ENCODE results near the gene CARD11.

Gene CARD11

DNA sequence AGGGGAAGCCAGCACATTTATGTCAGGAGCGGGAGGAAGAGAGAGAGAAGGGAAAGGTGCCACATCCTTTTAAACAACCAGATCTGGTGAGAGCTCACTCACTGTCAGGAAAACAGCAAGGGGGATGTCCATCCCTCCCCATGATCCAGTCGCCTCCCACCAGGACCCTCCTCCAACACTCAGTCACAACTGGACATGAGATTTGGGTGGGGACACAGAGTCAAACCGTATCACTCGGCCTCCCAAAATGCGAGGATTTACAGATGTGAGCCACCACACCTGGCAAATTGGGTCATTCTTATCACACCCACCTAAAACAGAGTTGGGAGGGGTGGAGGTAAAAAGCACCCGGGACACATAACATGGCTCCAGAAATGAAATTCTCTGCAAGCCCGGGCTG lies 41.0 kb downstream of the CARD11 start:
- ATAC-seq = no peak
- TF ChIP-seq ZC3H10 (CRISPR knock-in tag; IDR thresholded peaks at IDR 0.05) (no peak), ZNF8 (CRISPR knock-in tag; IDR thresholded peaks at IDR 0.05) (no peak), RARB (CRISPR knock-in tag; IDR thresholded peaks at IDR 0.05) (no peak), GLIS3 (CRISPR knock-in tag; IDR thresholded peaks at IDR 0.05) (no peak), ZFP3 (CRISPR knock-in tag; IDR thresholded peaks at IDR 0.05) (no peak), OSR1 (CRISPR knock-in tag; IDR thresholded peaks at IDR 0.05) (no peak), ESRRG (CRISPR knock-in tag; IDR thresholded peaks at IDR 0.05) (no peak), PPARA (CRISPR knock-in tag; IDR thresholded peaks at IDR 0.05; ENCODE audit: borderline replicate concordance) (no peak), ZNF565 (CRISPR knock-in tag; conservative IDR thresholded peaks at IDR 0.05; ENCODE audit: low read depth) (no peak), ARNTL (CRISPR knock-in tag; IDR thresholded peaks at IDR 0.05; ENCODE audit: borderline replicate concordance, low read depth) (no peak), CSDC2 (CRISPR knock-in tag; IDR thresholded peaks at IDR 0.05) (no peak), TOX (CRISPR knock-in tag; IDR thresholded peaks at IDR 0.05; ENCODE audit: borderline replicate concordance) (no peak)
- TF ChIP-seq, protein P1, sequence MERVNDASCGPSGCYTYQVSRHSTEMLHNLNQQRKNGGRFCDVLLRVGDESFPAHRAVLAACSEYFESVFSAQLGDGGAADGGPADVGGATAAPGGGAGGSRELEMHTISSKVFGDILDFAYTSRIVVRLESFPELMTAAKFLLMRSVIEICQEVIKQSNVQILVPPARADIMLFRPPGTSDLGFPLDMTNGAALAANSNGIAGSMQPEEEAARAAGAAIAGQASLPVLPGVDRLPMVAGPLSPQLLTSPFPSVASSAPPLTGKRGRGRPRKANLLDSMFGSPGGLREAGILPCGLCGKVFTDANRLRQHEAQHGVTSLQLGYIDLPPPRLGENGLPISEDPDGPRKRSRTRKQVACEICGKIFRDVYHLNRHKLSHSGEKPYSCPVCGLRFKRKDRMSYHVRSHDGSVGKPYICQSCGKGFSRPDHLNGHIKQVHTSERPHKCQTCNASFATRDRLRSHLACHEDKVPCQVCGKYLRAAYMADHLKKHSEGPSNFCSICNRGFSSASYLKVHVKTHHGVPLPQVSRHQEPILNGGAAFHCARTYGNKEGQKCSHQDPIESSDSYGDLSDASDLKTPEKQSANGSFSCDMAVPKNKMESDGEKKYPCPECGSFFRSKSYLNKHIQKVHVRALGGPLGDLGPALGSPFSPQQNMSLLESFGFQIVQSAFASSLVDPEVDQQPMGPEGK (CRISPR knock-in tag; IDR thresholded peaks at IDR 0.05; ENCODE audit: borderline replicate concordance) = no peak
- TF ChIP-seq, protein P2, sequence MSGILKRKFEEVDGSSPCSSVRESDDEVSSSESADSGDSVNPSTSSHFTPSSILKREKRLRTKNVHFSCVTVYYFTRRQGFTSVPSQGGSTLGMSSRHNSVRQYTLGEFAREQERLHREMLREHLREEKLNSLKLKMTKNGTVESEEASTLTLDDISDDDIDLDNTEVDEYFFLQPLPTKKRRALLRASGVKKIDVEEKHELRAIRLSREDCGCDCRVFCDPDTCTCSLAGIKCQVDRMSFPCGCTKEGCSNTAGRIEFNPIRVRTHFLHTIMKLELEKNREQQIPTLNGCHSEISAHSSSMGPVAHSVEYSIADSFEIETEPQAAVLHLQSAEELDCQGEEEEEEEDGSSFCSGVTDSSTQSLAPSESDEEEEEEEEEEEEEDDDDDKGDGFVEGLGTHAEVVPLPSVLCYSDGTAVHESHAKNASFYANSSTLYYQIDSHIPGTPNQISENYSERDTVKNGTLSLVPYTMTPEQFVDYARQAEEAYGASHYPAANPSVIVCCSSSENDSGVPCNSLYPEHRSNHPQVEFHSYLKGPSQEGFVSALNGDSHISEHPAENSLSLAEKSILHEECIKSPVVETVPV (CRISPR knock-in tag; IDR thresholded peaks at IDR 0.05) = no peak
- TF ChIP-seq, protein P3, sequence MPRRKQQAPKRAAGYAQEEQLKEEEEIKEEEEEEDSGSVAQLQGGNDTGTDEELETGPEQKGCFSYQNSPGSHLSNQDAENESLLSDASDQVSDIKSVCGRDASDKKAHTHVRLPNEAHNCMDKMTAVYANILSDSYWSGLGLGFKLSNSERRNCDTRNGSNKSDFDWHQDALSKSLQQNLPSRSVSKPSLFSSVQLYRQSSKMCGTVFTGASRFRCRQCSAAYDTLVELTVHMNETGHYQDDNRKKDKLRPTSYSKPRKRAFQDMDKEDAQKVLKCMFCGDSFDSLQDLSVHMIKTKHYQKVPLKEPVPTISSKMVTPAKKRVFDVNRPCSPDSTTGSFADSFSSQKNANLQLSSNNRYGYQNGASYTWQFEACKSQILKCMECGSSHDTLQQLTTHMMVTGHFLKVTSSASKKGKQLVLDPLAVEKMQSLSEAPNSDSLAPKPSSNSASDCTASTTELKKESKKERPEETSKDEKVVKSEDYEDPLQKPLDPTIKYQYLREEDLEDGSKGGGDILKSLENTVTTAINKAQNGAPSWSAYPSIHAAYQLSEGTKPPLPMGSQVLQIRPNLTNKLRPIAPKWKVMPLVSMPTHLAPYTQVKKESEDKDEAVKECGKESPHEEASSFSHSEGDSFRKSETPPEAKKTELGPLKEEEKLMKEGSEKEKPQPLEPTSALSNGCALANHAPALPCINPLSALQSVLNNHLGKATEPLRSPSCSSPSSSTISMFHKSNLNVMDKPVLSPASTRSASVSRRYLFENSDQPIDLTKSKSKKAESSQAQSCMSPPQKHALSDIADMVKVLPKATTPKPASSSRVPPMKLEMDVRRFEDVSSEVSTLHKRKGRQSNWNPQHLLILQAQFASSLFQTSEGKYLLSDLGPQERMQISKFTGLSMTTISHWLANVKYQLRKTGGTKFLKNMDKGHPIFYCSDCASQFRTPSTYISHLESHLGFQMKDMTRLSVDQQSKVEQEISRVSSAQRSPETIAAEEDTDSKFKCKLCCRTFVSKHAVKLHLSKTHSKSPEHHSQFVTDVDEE (CRISPR knock-in tag; IDR thresholded peaks at IDR 0.05) = no peak

DNA sequence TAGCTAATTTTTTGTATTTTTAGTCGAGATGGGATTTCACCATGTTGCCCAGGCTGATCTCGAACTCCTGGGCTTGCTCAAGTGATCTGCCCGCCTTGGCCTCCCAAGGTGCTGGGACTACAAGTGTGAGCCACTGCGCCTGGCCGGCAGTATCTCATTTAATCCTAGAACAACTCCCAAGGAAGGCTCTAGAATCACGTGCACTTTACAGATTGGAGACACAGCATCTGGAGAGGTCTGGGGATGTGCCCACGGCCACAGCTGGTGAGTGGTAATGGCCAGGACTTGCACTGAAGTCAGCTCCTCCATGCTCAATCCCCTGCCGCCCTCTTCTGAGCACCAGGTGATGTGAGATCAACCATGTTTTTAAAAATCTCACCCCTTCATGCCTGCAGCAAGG lies 43.1 kb downstream of the CARD11 start:
- TF ChIP-seq PPARA (CRISPR knock-in tag; IDR thresholded peaks at IDR 0.05; ENCODE audit: borderline replicate concordance) (no peak), TCF4 (CRISPR knock-in tag; IDR thresholded peaks at IDR 0.05; ENCODE audit: borderline replicate concordance) (no peak), ISL1 (CRISPR knock-in tag; IDR thresholded peaks at IDR 0.05) (no peak), RARB (CRISPR knock-in tag; IDR thresholded peaks at IDR 0.05) (no peak), OSR1 (CRISPR knock-in tag; IDR thresholded peaks at IDR 0.05) (no peak), SNAI2 (CRISPR knock-in tag; IDR thresholded peaks at IDR 0.05) (no peak), ZC3H10 (CRISPR knock-in tag; IDR thresholded peaks at IDR 0.05) (no peak), ZNF565 (CRISPR knock-in tag; conservative IDR thresholded peaks at IDR 0.05; ENCODE audit: low read depth) (no peak), CSDC2 (CRISPR knock-in tag; IDR thresholded peaks at IDR 0.05) (no peak)
- TF ChIP-seq, protein P3 (CRISPR knock-in tag; IDR thresholded peaks at IDR 0.05) = no peak
- TF ChIP-seq, protein P2 (CRISPR knock-in tag; IDR thresholded peaks at IDR 0.05) = no peak
- TF ChIP-seq, protein P4, sequence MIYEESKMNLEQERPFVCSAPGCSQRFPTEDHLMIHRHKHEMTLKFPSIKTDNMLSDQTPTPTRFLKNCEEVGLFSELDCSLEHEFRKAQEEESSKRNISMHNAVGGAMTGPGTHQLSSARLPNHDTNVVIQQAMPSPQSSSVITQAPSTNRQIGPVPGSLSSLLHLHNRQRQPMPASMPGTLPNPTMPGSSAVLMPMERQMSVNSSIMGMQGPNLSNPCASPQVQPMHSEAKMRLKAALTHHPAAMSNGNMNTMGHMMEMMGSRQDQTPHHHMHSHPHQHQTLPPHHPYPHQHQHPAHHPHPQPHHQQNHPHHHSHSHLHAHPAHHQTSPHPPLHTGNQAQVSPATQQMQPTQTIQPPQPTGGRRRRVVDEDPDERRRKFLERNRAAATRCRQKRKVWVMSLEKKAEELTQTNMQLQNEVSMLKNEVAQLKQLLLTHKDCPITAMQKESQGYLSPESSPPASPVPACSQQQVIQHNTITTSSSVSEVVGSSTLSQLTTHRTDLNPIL (CRISPR knock-in tag; IDR thresholded peaks at IDR 0.05; ENCODE audit: low read depth) = no peak
- TF ChIP-seq, protein P1 (CRISPR knock-in tag; IDR thresholded peaks at IDR 0.05; ENCODE audit: borderline replicate concordance) = no peak
- TF ChIP-seq, protein P5, sequence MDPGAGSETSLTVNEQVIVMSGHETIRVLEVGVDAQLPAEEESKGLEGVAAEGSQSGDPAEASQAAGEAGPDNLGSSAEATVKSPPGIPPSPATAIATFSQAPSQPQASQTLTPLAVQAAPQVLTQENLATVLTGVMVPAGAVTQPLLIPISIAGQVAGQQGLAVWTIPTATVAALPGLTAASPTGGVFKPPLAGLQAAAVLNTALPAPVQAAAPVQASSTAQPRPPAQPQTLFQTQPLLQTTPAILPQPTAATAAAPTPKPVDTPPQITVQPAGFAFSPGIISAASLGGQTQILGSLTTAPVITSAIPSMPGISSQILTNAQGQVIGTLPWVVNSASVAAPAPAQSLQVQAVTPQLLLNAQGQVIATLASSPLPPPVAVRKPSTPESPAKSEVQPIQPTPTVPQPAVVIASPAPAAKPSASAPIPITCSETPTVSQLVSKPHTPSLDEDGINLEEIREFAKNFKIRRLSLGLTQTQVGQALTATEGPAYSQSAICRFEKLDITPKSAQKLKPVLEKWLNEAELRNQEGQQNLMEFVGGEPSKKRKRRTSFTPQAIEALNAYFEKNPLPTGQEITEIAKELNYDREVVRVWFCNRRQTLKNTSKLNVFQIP (CRISPR knock-in tag; IDR thresholded peaks at IDR 0.05; ENCODE audit: borderline replicate concordance, low read depth) = no peak
- no peak for ATAC-seq

Data from SK-N-SH treated with all-trans-retinoic acid at 6 μM for 48 hours (cell line).